HG02970 (cell line): Measurements from ENCODE around the gene GALNT10.

Experiments used
- ATAC-seq: cut with Tn5 transposase; IDR thresholded peaks from one replicate; pipeline ENCODE4 v1.9.1; 2021; ENCODE audit warnings: mild to moderate bottlenecking, moderate library complexity, moderate number of reproducible peaks; ENCODE audit not compliant: unreplicated experiment, low FRiP score

GALNT10 gene

DNA sequence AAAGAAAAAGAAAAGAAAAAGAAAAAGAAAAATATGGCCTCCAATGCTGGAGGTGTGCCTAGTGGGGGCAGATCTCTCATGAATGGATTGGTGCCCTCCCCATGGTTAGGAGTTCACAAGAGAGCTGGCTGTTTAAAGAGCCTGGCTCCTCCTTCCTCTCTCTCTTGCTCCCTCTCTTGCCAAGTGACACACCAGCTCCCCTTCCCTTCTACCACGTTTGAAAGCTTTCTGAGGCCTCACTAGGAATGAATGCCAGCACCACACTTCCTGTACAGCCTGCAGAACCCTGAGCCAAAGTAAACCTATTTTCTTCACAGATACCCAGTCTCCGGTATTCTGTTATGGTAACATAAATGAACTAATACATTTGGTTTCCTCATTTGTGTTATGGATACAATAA lies 14.4 kb upstream of the GALNT10 start:
- ATAC-seq, result no peak

DNA sequence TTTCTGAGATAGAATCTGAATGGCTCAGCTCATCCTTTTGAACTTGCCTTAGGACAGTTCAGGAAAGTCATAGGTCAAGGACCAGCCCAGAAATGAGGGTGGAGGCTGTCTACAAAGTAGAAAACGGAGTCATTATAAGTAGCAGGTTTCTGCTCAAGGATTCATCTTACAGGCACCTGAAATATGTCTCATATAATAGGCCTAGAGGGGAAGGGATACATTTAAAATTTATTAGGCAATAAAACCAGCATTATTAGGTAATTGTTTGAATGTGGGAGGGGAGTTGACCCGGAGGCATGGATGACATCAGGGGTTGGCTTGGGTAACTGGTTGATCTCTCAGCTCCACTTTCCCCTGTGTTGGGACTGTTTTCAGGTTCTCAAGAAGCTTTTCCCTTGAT lies 11.9 kb upstream of the GALNT10 start:
- no peak for ATAC-seq

DNA sequence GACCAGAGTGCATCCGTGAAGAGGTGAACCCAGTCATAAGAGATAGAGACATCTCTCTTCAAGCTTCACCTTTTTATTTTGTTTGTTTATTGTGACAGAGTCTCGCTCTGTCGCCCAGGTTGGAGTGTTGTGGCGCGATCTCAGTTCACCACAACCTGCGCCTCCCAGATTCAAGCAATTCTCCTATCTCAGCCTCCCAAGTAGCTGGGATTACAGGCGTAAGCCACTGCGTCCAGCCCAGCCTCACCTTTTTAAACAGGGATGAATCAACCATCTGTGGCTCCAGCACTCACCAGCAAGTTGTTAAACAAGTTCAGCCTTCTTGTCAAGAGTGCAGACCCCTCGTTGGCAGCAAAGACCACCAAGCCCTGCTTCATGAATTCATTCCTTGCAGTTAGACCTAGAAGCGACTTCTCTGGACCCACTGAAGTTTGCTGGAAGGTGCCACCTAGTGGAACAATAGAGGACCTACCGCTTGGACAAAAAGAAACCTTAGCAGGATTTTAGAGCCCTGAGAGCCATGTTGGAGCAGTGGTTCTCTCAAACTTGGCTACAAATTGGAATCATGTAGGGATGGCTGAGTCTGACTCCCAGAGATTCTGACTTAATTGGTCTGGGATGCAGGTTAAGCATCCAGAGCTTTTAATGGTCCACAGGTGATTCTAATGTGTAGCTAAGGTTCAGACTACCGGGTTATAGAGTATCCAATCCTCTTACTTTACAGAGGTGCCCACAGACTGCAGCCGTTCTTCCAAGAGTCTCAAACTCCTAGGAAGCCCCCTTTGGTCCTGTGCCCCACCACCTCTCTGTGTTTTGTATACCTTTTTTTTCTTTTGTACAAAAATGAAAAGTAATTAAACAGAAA lies 10.5 kb upstream of the GALNT10 start:
- ATAC-seq, result no peak

DNA sequence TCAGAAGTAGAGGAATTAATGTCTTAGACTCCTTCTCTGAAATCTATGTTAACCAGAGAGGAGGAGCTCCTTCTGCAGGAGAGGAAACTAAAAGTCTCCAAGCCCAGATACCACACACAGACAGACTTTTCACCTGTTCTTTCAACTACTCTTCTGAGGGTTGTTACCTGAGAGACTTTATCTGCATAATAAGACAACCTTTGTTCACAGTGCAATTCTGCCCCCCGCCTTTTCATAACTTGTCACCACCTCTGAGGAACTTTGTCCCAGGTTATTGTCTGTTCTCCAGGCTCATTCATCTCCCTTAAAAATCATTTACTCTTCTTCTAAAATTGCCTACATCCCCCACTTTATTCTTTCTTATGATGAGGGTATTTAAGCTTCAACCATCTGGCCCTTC lies 9.4 kb upstream of the GALNT10 start:
- ATAC-seq, result no peak

DNA sequence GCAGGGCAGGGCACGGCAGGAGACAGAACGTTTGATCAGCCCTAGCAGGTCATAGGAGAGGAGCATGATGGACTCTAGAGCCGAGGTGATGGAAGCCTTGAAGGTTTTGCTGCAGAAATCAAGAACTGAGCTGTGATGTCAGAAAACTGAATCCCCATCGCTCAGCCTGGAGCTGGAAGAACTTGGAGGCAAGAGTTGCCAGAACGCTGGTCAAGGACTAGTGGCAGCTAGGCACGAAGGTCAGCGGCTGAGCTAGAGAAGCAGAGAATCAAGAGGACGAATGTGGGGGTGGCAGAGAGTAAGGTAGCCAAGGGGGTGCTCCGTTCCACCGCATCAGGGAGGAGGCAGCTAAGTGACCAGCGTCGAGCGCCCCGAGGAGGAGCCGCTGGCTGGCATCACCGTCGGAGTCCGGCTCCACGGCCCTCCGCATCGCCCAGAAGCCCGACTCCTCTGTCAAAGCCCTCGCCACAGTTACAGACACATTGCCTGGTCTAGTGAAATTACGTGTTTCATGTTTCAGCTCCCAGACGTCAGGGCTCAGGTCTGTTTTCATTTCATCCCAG lies 1.2 kb upstream of the GALNT10 start:
- ATAC-seq, result no peak

DNA sequence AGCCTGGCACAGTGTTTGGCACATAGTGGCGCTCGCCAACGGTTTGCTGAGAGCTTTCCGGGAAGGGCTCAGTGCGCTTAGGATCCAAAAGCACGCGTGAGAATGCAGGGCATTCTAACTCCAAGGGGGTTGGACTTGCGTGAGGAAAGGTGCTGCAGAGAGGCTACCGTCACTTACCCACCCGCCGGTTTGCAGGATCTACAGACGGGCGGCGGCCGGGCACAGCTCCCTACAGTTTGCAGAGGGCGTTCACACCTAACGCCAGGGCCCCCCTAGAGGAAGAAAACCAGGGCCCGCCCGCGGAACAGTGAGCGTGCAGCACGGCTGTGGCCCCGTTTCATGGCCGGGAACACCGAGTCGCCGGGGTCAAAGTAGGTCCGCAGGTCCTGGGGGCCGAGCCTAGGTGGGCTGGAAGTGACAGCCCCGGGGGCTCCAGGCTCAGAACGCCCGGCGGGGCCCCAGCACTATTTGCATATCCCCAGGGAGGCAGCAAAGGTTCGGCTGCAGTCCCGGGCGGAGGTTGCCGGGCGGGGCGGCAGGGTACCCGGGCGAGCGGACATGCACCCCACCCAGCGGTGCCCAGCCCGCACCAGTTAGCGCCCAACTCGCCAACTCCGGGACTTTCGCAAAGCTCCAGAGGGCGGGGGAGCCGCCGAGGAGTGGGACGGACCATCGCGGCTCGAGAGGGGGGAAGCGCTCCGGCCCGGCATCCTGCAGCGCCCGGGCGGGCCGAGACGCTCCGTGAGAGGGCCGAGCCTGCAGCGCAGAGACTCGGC lies 526 bp upstream of the GALNT10 start:
- ATAC-seq, result peak; percentile 76

DNA sequence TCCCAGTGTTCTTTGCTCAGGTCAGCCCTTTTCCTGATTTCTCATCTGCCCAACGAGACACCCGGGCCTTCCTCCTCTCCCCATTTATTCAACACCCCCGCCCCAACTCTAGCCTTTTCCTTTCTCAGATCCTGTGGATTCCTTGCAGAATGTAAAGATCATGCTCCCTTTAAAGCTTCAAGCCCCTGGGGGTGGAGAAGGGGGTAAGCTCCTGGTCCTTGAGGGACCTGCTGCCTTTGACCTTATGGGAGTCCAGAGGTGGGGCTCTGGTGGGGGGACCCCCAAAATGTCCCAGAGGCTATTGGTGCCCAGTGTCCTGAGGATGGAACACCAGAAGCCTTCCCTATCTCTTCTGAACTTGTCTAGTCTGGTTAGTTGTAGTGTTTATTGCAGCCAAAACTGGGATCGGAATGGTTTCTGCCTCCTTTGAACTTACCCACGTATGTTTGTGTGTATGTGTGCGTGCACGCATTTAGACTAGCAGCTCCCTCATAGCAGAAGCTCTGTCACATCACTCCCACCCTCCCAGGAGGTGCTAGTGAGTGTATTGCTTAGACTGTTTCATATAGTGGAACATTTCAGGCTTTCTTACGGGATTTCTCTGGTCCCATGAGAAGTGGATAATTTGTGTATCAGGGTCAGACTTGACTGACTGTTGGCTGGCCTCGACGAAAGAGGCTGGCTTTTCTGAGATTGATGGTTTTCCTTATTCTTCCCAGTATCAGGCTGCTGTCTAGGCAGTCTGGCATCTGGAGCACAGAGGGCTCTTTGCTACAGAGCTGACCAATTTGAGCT lies 1.1 kb downstream of the GALNT10 start:
- ATAC-seq, result no peak

DNA sequence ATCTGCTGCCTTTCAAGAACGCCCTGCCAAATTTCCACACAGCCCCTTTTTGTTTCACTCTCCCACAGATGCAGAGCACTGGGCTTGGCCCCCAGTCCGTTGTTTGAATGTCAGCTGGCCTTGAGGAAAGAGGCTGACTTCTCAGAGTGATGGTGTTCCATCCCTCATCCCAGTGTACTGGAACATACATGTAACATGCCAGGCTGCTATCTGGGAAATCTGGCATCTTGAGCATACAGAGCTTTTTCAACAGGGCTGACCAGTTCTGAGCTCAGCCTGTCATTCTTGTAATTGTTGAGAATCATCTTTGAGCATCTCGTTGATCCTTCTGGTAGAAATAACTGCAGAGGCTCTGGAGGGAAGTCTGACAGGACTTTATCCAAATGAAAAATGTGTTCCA lies 2.8 kb downstream of the GALNT10 start:
- no peak for ATAC-seq

DNA sequence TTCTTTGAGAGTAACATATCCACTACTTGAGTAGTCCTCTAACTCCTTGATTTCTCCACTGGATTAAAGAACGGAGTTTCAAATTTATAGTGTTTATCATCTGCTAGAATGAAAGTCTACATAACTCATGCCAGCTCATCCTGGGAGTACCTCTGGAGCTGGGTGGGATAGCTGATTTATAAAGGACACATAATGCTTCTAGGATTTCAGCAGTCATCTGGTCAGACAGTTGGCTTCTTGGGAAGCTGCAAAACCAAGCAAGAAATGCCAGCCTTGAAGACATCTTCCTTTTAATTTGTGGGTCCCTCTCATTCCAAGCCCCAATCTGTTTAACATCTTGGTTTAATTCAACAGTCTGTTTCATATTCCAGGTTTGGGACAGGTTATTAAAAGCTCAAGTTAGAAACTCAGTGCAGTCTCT lies 3.2 kb downstream of the GALNT10 start:
- ATAC-seq, result no peak

DNA sequence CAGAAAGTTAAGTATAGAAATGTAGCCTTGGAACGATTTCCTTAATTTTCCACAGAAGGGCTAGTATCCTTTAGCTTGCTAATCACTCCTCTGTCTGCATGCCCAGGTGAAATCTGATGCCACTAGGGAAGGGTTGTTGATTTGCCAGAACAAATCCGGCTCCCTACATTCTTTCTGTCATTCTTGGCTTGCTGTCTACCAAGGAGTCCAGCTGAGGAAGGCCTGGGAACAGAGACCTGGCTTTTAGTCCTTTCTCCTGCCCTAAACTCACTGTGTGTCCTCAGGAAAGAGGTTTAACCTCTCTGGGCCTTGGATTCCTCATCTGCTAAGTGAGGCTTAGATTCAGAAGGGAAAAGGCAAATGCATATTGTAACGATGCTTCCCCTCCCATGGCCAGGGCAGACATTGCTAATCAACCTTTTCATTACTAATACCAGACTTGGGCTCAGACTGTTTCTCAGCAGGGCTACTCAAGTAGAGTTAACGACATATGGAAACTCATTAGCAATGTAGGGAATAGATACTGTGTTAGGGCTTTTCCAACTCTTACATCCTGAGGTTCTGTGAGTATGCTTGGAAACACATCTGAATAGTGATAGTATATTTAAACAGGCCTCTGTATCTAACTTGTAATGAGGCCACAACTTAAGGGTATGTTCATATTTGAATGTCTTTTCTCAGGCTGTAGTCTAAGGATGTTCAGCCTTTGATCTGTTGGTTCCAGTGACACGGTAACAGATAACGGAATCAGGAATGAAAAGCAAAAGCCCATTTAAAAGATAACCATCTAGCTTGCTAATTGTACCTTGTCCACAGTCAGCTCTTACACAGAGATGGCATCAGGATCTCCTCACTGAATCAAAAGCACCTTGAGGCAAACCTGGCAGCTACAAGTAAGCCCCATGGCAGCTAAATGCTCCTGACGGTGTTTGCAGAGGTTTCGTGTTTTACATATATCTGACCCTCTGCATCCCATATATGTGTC lies 4.1 kb downstream of the GALNT10 start:
- ATAC-seq, result no peak

DNA sequence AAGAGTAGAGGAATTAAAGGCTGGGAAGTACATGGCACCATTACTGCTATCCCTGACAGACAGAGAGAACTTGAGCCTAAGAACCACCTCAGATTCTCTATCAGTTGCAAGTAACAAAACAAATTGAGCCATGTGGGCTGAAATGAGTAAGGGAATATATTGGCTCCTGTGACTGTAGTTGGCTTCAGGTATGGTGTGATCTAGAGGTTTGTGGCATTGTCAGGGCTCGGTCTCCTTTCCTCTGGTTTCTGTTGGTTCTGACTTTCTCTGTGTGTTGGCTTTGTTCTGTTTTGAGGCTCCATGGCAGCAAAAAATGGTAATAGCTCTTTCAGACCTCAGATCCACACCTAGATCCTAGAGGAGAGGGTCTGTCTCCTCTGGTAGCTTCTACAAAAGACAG lies 5.7 kb downstream of the GALNT10 start:
- ATAC-seq, result no peak

DNA sequence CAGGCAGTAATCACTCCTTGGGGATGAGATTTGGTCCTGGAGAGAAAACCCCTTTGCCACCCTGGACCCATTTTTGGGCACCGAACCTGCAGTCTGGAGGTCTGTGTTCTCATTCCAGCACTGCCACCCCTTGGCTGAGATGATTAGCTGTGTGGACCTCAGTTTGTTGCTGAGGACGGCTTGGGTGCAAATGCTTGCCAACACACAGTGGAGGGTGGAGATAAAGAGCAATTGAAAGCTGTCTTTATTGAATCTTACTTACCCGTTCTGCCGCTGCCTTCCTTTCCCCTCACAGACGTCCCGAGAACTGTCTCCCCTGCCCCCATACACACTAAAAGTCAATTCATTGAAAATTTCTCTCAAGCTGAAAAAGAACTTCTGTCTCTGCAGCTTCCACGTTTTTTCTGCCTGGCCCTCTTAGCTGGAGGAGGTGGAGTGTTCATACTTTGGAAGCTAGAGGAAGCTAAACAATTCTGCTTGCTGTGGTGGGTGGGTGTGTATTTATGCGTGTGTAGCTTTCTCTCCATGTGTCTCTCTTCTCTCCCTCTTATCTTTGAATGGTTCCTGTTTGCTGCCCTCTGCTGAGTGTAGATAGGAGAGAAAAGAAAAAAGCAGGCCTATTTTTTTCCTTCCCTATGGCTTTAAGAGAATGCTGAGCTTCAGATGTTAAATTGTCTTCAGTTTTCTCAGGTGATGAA lies 6.6 kb downstream of the GALNT10 start:
- no peak for ATAC-seq

DNA sequence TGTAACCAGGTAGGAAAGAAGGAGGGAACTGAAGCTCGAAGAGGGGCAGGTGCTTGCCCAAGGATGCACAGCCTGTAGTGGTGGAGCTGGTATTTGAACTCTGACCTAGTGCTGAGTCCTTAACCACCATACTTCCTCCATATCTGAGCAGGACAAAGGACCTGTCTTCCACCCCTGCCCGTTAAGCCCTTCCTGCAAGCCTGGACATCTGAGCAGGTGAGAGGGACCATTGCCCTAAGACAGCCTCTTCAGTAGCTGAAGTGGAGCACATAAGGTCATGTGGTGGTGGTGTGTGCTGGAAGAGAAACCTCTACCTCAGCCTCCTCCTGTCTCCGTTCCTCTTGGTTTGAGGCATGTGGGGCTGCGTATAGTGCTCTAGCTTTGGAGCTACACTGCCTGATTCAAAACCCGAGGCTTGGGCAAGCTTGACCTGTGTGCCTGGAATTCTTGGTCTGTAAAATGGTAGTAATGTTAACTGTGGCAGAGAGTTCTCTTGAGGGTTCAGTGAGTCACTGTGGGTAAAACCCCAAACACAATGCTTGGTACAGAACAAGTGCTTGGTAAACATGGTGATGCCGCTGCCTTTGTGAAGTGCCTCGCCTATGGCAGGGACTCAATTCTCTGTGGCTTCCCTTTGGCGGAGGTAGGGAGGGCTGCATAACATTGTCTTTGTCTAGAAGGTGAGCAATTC lies 7.4 kb downstream of the GALNT10 start:
- ATAC-seq, result no peak

DNA sequence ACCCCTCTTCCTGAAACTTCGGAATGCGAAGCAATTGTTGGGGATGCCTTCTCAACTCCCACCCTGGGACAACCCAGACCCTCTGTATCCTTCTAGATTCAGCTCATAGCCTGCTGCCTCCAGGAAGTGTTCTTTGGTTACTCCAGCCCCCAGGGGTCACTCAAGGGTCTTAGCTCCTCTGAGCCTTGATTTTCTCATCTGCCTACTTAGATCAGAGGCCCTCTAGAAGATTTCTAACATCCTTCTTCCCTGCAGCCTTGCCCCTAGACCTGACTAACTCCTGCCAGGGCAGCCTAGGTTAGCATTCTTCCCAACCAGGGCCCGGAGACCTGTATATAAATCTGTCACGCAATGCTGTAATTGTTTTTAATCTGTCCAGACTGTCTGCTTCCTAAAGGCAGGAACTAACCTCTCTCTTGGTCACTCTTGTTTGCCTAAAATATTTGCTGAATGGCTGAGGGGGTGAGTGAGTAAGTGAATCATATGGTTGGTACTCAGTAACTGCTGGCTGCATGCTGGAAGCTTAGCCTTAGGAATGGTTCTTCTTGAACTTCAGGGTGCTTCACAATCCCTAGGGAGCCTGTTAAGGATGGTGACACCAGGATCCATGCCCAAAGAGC lies 8.2 kb downstream of the GALNT10 start:
- ATAC-seq, result no peak

DNA sequence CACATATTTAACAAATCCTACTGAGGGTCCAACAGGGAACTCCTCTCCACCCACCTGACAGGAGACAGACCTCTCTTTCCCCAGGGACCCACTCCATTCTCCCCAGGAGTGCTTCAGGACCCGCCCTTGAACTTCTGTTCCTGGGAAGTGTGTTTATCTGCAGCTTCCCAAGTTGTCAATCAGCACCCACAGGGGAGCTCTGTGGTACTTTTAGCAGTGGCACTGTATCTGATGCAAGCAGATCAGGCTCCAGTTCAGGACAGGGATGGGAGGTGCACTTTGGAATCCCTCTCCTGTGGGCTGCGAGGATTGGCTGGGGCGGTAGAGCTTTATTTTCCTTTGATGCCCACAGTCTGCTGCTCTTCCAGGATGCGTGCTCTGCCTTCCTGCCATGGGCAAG lies 8.7 kb downstream of the GALNT10 start:
- ATAC-seq, result no peak

DNA sequence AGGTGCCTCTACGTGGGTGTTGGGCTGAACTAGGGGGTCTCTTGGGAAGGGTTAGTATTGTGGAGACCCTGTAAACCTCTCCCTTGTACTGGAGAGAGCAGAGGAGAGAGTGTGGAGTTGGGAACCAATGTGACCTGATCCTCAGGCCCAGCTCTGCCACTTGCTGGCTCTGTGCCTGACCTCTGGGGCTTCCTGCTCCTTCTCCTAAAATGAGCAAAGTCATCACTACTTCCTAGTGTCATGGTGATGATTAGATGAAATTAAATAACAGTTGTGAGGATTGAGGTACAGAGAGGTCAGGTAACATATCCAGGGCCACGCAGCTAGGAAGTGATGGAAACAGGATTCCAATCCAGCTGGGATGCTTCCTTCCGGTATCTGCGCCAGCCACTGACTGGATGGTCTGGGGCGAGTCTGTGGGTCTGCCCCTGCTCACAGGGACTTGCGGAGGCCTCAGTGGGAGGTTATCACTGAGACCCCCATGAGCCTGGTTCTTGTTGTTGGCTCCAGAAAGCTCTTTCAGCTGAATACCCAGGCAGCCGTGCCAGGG lies 9.2 kb downstream of the GALNT10 start:
- no peak for ATAC-seq

DNA sequence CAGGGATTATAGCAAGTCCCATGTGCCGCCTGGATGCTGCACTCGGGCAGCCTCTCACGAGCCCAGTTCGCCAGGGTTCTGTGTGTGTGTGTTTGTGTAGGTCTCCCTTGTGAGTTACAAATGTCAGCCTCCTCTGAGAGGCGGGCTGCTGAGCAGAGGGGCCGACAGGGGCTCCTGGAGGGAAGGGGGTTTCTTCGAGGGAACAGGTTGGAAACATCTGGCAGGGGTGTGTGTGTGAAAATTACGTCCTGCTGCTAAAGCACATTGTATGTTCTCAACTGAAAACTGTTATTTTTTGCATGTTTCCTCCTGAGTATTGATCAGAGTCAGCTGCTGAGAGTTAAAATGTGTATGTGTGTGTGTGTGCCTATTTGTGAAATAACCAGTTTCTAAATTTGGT lies 9.7 kb downstream of the GALNT10 start:
- no peak for ATAC-seq
